ENCODE results near the gene GPR61.

GPR61 gene

DNA sequence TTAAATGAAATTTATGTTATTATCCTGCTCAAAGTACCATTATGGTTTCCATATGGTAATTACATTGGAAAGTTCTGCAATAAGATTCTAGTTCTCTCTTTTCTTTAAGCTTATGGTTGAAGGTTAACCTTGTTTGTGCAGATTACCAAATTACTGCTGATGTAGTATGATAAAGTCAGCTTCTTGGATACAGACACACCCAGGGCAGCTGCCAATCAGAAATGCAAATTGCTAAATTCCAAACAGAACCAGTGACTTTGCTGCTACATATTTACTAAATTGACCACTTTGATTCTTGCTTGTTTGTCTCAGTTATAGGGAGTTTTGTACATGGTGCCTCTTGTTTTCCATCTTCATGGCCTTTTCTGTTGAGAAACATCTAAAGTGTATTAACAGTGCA lies 53.2 kb downstream of the GPR61 start:
- ChIA-PET CTCF (no interaction called here), POLR2A (no interaction called here)
- DNase-seq (ENCODE audit: extremely low spot score): no peak
- TF ChIP-seq FOXK2 (IDR thresholded peaks at IDR 0.05): no peak
- no peak for TF ChIP-seq SUZ12 (IDR thresholded peaks at IDR 0.05)
- TF ChIP-seq FOXM1 (IDR thresholded peaks at IDR 0.05; ENCODE audit: borderline replicate concordance): no peak
- no peak for TF ChIP-seq TARDBP (IDR thresholded peaks at IDR 0.05)
- TF ChIP-seq HDGF (IDR thresholded peaks at IDR 0.05; ENCODE audit: borderline replicate concordance): no peak
- TF ChIP-seq SP1 (IDR thresholded peaks at IDR 0.05): no peak
- no peak for TF ChIP-seq CTBP1 (IDR thresholded peaks at IDR 0.05; ENCODE audit: borderline replicate concordance)
- TF ChIP-seq LEF1 (IDR thresholded peaks at IDR 0.05; ENCODE audit: borderline replicate concordance): no peak

DNA sequence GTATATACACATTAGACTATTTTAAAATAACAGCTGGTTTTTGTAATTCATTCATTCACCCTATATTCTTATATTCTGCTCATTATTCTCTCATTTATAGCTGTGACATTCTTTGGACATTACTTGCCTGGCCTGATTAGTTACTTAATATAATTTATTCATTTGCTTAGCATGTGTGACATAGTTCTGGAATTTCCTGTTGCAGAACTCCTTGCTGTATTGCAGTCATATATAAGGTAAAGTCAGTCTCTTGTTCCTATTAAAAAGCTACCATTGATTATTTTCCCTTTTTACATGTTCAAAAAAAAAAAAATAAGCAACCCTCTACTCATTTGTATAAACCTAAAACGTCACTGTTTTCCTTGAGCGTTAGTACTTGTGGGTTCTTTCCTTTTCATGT lies 55.9 kb downstream of the GPR61 start:
- TF ChIP-seq NFRKB (IDR thresholded peaks at IDR 0.05): no peak
- no peak for TF ChIP-seq FOXM1 (IDR thresholded peaks at IDR 0.05; ENCODE audit: borderline replicate concordance)
- no peak for TF ChIP-seq BHLHE40 (IDR thresholded peaks at IDR 0.05; ENCODE audit: borderline replicate concordance)
- TF ChIP-seq SUZ12 (IDR thresholded peaks at IDR 0.05): no peak
- ChIA-PET POLR2A (interaction anchor here (0.7 kb wide), 1 partner anchor 47 kb away, joined by 3 read pairs; no protein-coding TSS in a partner anchor), CTCF (interaction anchor here (1.1 kb wide), 1 partner anchor 50 kb away, joined by 3 read pairs; no protein-coding TSS in a partner anchor)
- DNase-seq (ENCODE audit: extremely low spot score): no peak
